ENCODE measurements around the gene SLC38A2. TPM values are rescaled to one million over a fixed set of nuclear protein-coding genes. Genes with fewer than 3 reads are reported as not detected.

The SLC38A2 gene
- total and polyA plus RNA-seq, 2 of the 4 experiments (the other 2 are of a cell fraction): 313 to 881 TPM

DNA sequence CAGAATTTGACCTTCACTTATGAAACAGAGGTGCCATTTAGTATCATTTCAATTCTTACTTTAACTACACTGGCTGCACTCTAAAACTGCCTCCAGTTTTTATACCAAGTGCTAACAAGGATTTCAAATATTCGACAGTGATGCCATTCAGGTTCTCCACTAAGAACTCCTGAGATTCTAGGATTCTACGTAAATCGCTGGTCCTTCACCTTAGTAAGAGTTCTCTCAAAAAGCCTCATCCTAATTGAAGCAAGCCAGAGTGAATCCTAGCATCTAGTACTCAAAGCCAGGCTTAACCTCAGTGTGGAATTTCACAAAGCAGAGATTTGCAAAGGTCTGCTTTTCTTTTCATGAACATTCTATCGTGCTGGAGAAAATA, 3.5 kb downstream of the SLC38A2 start:
- H4K20me1 ChIP-seq (ENCODE audit: insufficient read depth, low read length): peaks cover 85% of the 10 kb centered on the region
- H3K27me3 ChIP-seq (ENCODE audit: control insufficient read depth, insufficient read depth, low read length): no peaks in the 10 kb centered on the region
- peaks cover 6% of the 10 kb centered on the region for H3K4me1 ChIP-seq (ENCODE audit: control insufficient read depth, insufficient read depth, low read length)
- no peak overlapping the region for H4K5ac ChIP-seq (ENCODE audit: low read depth, low read length)
- H3K4me2 ChIP-seq (ENCODE audit: low read depth, low read length): peak overlapping the region; percentile 94
- TF ChIP-seq, protein P1, sequence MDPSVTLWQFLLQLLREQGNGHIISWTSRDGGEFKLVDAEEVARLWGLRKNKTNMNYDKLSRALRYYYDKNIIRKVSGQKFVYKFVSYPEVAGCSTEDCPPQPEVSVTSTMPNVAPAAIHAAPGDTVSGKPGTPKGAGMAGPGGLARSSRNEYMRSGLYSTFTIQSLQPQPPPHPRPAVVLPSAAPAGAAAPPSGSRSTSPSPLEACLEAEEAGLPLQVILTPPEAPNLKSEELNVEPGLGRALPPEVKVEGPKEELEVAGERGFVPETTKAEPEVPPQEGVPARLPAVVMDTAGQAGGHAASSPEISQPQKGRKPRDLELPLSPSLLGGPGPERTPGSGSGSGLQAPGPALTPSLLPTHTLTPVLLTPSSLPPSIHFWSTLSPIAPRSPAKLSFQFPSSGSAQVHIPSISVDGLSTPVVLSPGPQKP (IDR thresholded peaks at IDR 0.05; ENCODE audit: borderline replicate concordance, low read depth, low read length): no peak
- 0 out of 2 replicates have a peak, but pooled peaks have one; percentile 4 for TF ChIP-seq CHD1 (IDR thresholded peaks at IDR 0.05; ENCODE audit: low read depth, low read length)
- no peak overlapping the region for H2AK9ac ChIP-seq (replicated peaks; ENCODE audit: low read depth, low read length, poor library complexity)
- peak overlapping the region; percentile 84 for H2BK5ac ChIP-seq (ENCODE audit: low read depth, low read length, poor library complexity, severe bottlenecking)
- ChIA-PET CTCF (no interaction called here), POLR2A (ENCODE audit: unreplicated experiment) (interaction anchor here (0.6 to 0.8 kb wide), 2 partner anchors 155 to 535 kb away, joined by 3 to 5 read pairs; no protein-coding TSS in a partner anchor)
- no peak for ATAC-seq (ENCODE audit: low read depth)
- peak overlapping the region; percentile 82 for H3K4me3 ChIP-seq (ENCODE audit: insufficient read depth, low read depth, low read length)
- peak overlapping the region; percentile 84 for H3K56ac ChIP-seq (ENCODE audit: extremely low read depth, insufficient read depth, low read length)
- H2BK120ac ChIP-seq (ENCODE audit: low read depth, low read length): no peak overlapping the region
- no peak overlapping the region for H2AK5ac ChIP-seq (ENCODE audit: low read depth, low read length)
- H3K79me1 ChIP-seq (ENCODE audit: low read depth in 1 of 2, low read length in 2 of 2): peaks cover 3 to 34% of the 10 kb centered on the region in 2 experiments; a peak in 3 of 4 replicates
- dilution Hi-C loops (cut with HindIII; ENCODE audit: low sequenced_read_pairs, unreplicated experiment) (no loop called here), intact Hi-C loops (cut with micrococcal nuclease) (no loop called here), in situ Hi-C loops (cut with MboI; ENCODE audit: low sequenced_read_pairs) (no loop called here)
- 43% methylated on average over 1 of the region's 4 CpGs; no CpG with 5 or more reads in 1 of the 2 experiments for WGBS, 2 experiments (ENCODE audit: extremely low coverage in 2 of 2, insufficient read length in 1 of 2)
- no peak overlapping the region for H2BK20ac ChIP-seq (ENCODE audit: low read depth, low read length)
- no TSS peak for BruUV-seq (replicated peaks)
- peak overlapping the region; percentile 15; the same call in 1 of the 2 replicates for H3K18ac ChIP-seq (ENCODE audit: low read depth, low read length)
- no peak overlapping the region for H2AFZ ChIP-seq (replicated peaks; ENCODE audit: low read length, poor library complexity)
- H3K9me3 ChIP-seq (ENCODE audit: control insufficient read depth, insufficient read depth, low read length): no peaks in the 10 kb centered on the region
- H2BK15ac ChIP-seq (ENCODE audit: low read depth, low read length): no peak overlapping the region
- no peaks in the 10 kb centered on the region for H3K9me1 ChIP-seq (ENCODE audit: insufficient read depth, low read length)
- no peak for DNase-seq
- peak overlapping the region; percentile 67 for H3K23ac ChIP-seq (ENCODE audit: low read depth, low read length)
- peaks cover 53% of the 10 kb centered on the region for H3K36me3 ChIP-seq (ENCODE audit: control insufficient read depth, insufficient read depth, low read length)
- peak overlapping the region; percentile 18; the same call in 1 of the 2 replicates for H3K4ac ChIP-seq (ENCODE audit: low read depth, low read length)
- H3K27ac ChIP-seq (ENCODE audit: insufficient read depth, low read length): peak overlapping the region; percentile 18; the same call in 1 of the 2 replicates
- H3K9ac ChIP-seq (ENCODE audit: low read depth, low read length): peak overlapping the region; percentile 97
- H4K91ac ChIP-seq (ENCODE audit: insufficient read depth, low read depth, low read length): no peak overlapping the region
- H4K8ac ChIP-seq (ENCODE audit: low read depth in 2 of 2, low read length in 2 of 2): peak overlapping the region in 1 of 2 experiments; percentile 6; a peak in 1 of 4 replicates
- peak overlapping the region; percentile 55 for H3K14ac ChIP-seq (replicated peaks; ENCODE audit: low read depth, low read length)

All from IMR-90 (cell line).